ENCODE measurements around the gene LEPR.

The LEPR gene

GRCh38 chr1:65412984-65413375, 7.5 kb upstream of the LEPR start:
- peak; percentile 23 for DNase-seq

GRCh38 chr1:65414538-65414937, 5.9 kb upstream of the LEPR start:
- no peak for DNase-seq

GRCh38 chr1:65416767-65417166, 3.7 kb upstream of the LEPR start:
- DNase-seq, result no peak

GRCh38 chr1:65417729-65418128, 2.7 kb upstream of the LEPR start:
- DNase-seq, result no peak

- DNase-seq, result no peak
Measured at GRCh38 chr1:65418522-65419185, 1.8 kb upstream of the LEPR start.

GRCh38 chr1:65419681-65420589, 533 bp upstream of the LEPR start:
- DNase-seq, result peak; percentile 99

GRCh38 chr1:65421351-65422025, 1.0 kb downstream of the LEPR start:
- DNase-seq, result no peak

GRCh38 chr1:65422241-65423203, 2.1 kb downstream of the LEPR start:
- no peak for DNase-seq

- peak; percentile 29 for DNase-seq
Measured at GRCh38 chr1:65423884-65424572, 3.6 kb downstream of the LEPR start.

GRCh38 chr1:65424573-65424889, 4.1 kb downstream of the LEPR start:
- no peak for DNase-seq

GRCh38 chr1:65425006-65425405, 4.5 kb downstream of the LEPR start:
- DNase-seq, result no peak

- peak; percentile 16 for DNase-seq
Measured at GRCh38 chr1:65425697-65426096, 5.2 kb downstream of the LEPR start.

- no peak for DNase-seq
Measured at GRCh38 chr1:65429078-65429477, 8.6 kb downstream of the LEPR start.

GRCh38 chr1:65429806-65430205, 9.3 kb downstream of the LEPR start:
- no peak for DNase-seq

GRCh38 chr1:65431111-65431705, 10.7 kb downstream of the LEPR start:
- DNase-seq, result no peak

GRCh38 chr1:65432918-65433317, 12.4 kb downstream of the LEPR start:
- no peak for DNase-seq

GRCh38 chr1:65434255-65434654, 13.8 kb downstream of the LEPR start:
- no peak for DNase-seq

- no peak for DNase-seq
Measured at GRCh38 chr1:65434760-65435159, 14.3 kb downstream of the LEPR start.

GRCh38 chr1:65435987-65436386, 15.5 kb downstream of the LEPR start:
- no peak for DNase-seq

- DNase-seq, result no peak
Measured at GRCh38 chr1:65437616-65438015, 17.1 kb downstream of the LEPR start.

GRCh38 chr1:65440322-65440900, 19.9 kb downstream of the LEPR start:
- no peak for DNase-seq
